H1 (cell line): ENCODE measurements around the gene BMPR1A. TPM values are rescaled to one million over a fixed set of nuclear protein-coding genes. Genes with fewer than 3 reads are reported as not detected.

ENCODE experiments used
- CTCF ChIA-PET: fragments of 300-600 bp; sonication (Branson Sonifier 250); formaldehyde crosslinking; loops from one replicate; lab custom pipeline; 2021; ENCODE audit not compliant: partially characterized antibody; lab: Charles Lee
- POLR2A ChIA-PET: fragments of 300-600 bp; sonication (Branson Sonifier 250); formaldehyde crosslinking; loops from one replicate; lab custom pipeline; 2021; ENCODE audit warnings: inconsistent platforms; ENCODE audit not compliant: partially characterized antibody; lab: Charles Lee
- DNase-seq, 2 experiments: peaks; one replicate each; pipeline versions ENCODE4 v3.0.0 to v3.0.0-alpha.2; 2010 to 2022; ENCODE audit warnings: low spot score in 2 of 2, low read depth in 1 of 2, mixed read lengths in 1 of 2
- FAIRE-seq: peaks from 2 replicates; lab custom pipeline; 2011; peaks lifted over from hg19 to GRCh38; lab: Jason Lieb, UNC
- H2AFZ ChIP-seq: 2 replicates; pipeline ENCODE4 v1.8.1; 2012; ENCODE audit warnings: low read length, inconsistent platforms
- H2AK5ac ChIP-seq: 2 replicates; pipeline ENCODE4 v1.6.1; 2013; ENCODE audit warnings: low read depth, low read length
- H2BK120ac ChIP-seq: replicated peaks from 2 replicates; pipeline ENCODE3; 2013; ENCODE audit warnings: low read depth, low read length, inconsistent platforms
- H2BK12ac ChIP-seq: 2 replicates; pipeline ENCODE4 v1.6.1; 2013; ENCODE audit warnings: low read depth, low read length
- H2BK15ac ChIP-seq: 2 replicates; pipeline ENCODE4 v1.6.1; 2013; ENCODE audit warnings: low read length
- H2BK20ac ChIP-seq: 2 replicates; pipeline ENCODE4 v1.6.1; 2013; ENCODE audit warnings: low read length
- H2BK5ac ChIP-seq: 2 replicates; pipeline ENCODE4 v1.6.1; 2013; ENCODE audit warnings: low read depth, low read length
- H3K14ac ChIP-seq: 2 replicates; pipeline ENCODE4 v1.6.1; 2013; ENCODE audit warnings: inconsistent platforms; ENCODE audit not compliant: insufficient read length
- H3K18ac ChIP-seq: 2 replicates; pipeline ENCODE4 v1.6.1; 2013; ENCODE audit warnings: low read length; ENCODE audit errors: extremely low read depth
- H3K23ac ChIP-seq: 2 replicates; pipeline ENCODE4 v1.6.1; 2013; ENCODE audit warnings: inconsistent platforms; ENCODE audit not compliant: insufficient read length
- H3K23me2 ChIP-seq: 2 replicates; pipeline ENCODE4 v1.6.1; 2013; ENCODE audit warnings: low read depth, low read length
- H3K27ac ChIP-seq: 2 replicates; pipeline ENCODE4 v1.6.1; 2011; ENCODE audit warnings: low read depth, low read length, inconsistent platforms
- H3K27me3 ChIP-seq, 4 experiments: replicated peaks in 1 of 4; 1 replicate in 1 of 4; 2 replicates in 3 of 4; pipeline versions ENCODE4 v1.6.1 to v1.8.1; 2011 to 2013; ENCODE audit warnings: low read length in 3 of 4, mild to moderate bottlenecking in 3 of 4, inconsistent platforms in 2 of 4, mixed read lengths in 2 of 4, moderate library complexity in 1 of 4; ENCODE audit not compliant: control insufficient read depth in 3 of 4, insufficient read depth in 3 of 4; ENCODE audit errors: extremely low read depth in 1 of 4
- H3K36me3 ChIP-seq, 4 experiments: 2 replicates each; pipeline versions ENCODE4 v1.6.1 to v1.8.1; 2011 to 2013; ENCODE audit warnings: mild to moderate bottlenecking in 4 of 4, low read length in 3 of 4, moderate library complexity in 2 of 4, control low read depth in 1 of 4, inconsistent platforms in 1 of 4; ENCODE audit not compliant: insufficient read depth in 4 of 4, control insufficient read depth in 2 of 4
- H3K4ac ChIP-seq: replicated peaks from 2 replicates; pipeline ENCODE3; 2013; ENCODE audit warnings: low read length, low read depth, mixed read lengths, inconsistent platforms; ENCODE audit not compliant: insufficient read length
- H3K4me1 ChIP-seq, 4 experiments: replicated peaks in 1 of 4; 1 replicate in 1 of 4; 2 replicates in 3 of 4; pipeline versions ENCODE4 v1.6.1 to v1.8.1; 2011 to 2013; ENCODE audit warnings: low read length in 3 of 4, inconsistent platforms in 2 of 4, mixed read lengths in 1 of 4; ENCODE audit not compliant: insufficient read depth in 4 of 4, control insufficient read depth in 3 of 4
- H3K4me2 ChIP-seq, 2 experiments: 2 replicates each; pipeline versions ENCODE4 v1.6.1 to v1.8.1; 2011 to 2013; ENCODE audit warnings: low read depth in 2 of 2, low read length in 2 of 2, control low read depth in 1 of 2, inconsistent platforms in 1 of 2, mild to moderate bottlenecking in 1 of 2; ENCODE audit not compliant: insufficient read depth in 1 of 2
- H3K4me3 ChIP-seq, 4 experiments: fragments of 200-600, 300-600 bp in 1 of 4; sonication (generic), shearing (Covaris generic), sonication (Bioruptor Twin) in 1 of 4; 2 replicates each; pipeline versions ENCODE4 v1.5.1 to v1.8.1; 2011 to 2016; ENCODE audit warnings: low read length in 4 of 4, low read depth in 3 of 4, control low read depth in 2 of 4, inconsistent platforms in 2 of 4, mild to moderate bottlenecking in 2 of 4, mixed read lengths in 1 of 4, moderate library complexity in 1 of 4; ENCODE audit not compliant: insufficient read depth in 2 of 4; ENCODE audit errors: extremely low read depth in 1 of 4
- H3K56ac ChIP-seq: replicated peaks from 2 replicates; pipeline ENCODE3; 2013; ENCODE audit warnings: low read depth, mild to moderate bottlenecking, mixed read lengths, low read length, inconsistent platforms; ENCODE audit not compliant: insufficient read length
- H3K79me1 ChIP-seq: 2 replicates; pipeline ENCODE4 v1.6.1; 2013; ENCODE audit warnings: low read depth, low read length, control low read depth
- H3K79me2 ChIP-seq, 2 experiments: 2 replicates each; pipeline versions ENCODE4 v1.6.1 to v1.8.1; 2012 to 2013; ENCODE audit warnings: low read length in 2 of 2, mild to moderate bottlenecking in 2 of 2, inconsistent platforms in 1 of 2; ENCODE audit not compliant: insufficient read depth in 2 of 2, control insufficient read depth in 1 of 2
- H3K9ac ChIP-seq, 4 experiments: replicated peaks in 1 of 4; 1 replicate in 1 of 4; 2 replicates in 3 of 4; pipeline versions ENCODE4 v1.6.1 to v1.8.1; 2011 to 2013; ENCODE audit warnings: low read depth in 3 of 4, low read length in 3 of 4, control low read depth in 2 of 4, mild to moderate bottlenecking in 2 of 4, moderate library complexity in 2 of 4, inconsistent platforms in 1 of 4; ENCODE audit errors: extremely low read depth in 1 of 4
- H3K9me3 ChIP-seq, 2 experiments: 2 replicates each; pipeline versions ENCODE4 v1.6.1 to v1.8.1; 2012 to 2013; ENCODE audit warnings: mild to moderate bottlenecking in 2 of 2, moderate library complexity in 2 of 2, control low read depth in 1 of 2, inconsistent platforms in 1 of 2, low read depth in 1 of 2, low read length in 1 of 2, mixed read lengths in 1 of 2; ENCODE audit not compliant: insufficient read depth in 2 of 2
- H4K20me1 ChIP-seq, 2 experiments: replicated peaks in 1 of 2; 2 replicates each; pipeline versions ENCODE3 to v1.8.1; 2011 to 2013; ENCODE audit warnings: inconsistent platforms in 2 of 2, low read length in 2 of 2, mild to moderate bottlenecking in 1 of 2; ENCODE audit not compliant: insufficient read depth in 2 of 2, control insufficient read depth in 1 of 2
- H4K5ac ChIP-seq: 2 replicates; pipeline ENCODE4 v1.6.1; 2013; ENCODE audit warnings: low read length, low read depth, mixed read lengths, inconsistent platforms; ENCODE audit not compliant: insufficient read length
- H4K8ac ChIP-seq: 2 replicates; pipeline ENCODE4 v1.8.0; 2013; ENCODE audit warnings: mild to moderate bottlenecking, moderate library complexity, low read length, inconsistent platforms; ENCODE audit not compliant: insufficient read depth; ENCODE audit errors: extremely low read depth
- H4K91ac ChIP-seq: replicated peaks from 2 replicates; pipeline ENCODE3; 2013; ENCODE audit warnings: low read length, mixed read lengths, inconsistent platforms; ENCODE audit not compliant: insufficient read length
- ATF2 ChIP-seq: IDR thresholded peaks from 2 replicates; pipeline ENCODE4 v1.6.1; 2012; ENCODE audit warnings: low read length, inconsistent platforms
- E2F6 ChIP-seq: IDR thresholded peaks from 2 replicates; pipeline ENCODE4 v1.6.1; 2012; ENCODE audit warnings: inconsistent platforms
- KDM1A ChIP-seq: fragments of 200-600, 300-600 bp; sonication (generic); IDR thresholded peaks from 2 replicates; pipeline ENCODE4 v1.7.1; 2016; ENCODE audit warnings: mild to moderate bottlenecking, low read length, borderline replicate concordance
- MAFK ChIP-seq: IDR thresholded peaks from 2 replicates; pipeline ENCODE4 v1.6.1; 2012; ENCODE audit warnings: low read depth, mild to moderate bottlenecking, improper control_type of control experiment, low read length
- MAX ChIP-seq: IDR thresholded peaks from 2 replicates; pipeline ENCODE4 v1.6.1; 2012; ENCODE audit warnings: inconsistent platforms
- PHF8 ChIP-seq: fragments of 200-600 bp; sonication (generic); conservative IDR thresholded peaks from 2 replicates; pipeline ENCODE4 v1.7.1; 2012; ENCODE audit warnings: low read depth, mild to moderate bottlenecking, inconsistent platforms, low read length, moderate library complexity
- POLR2AphosphoS5 ChIP-seq: IDR thresholded peaks from 2 replicates; pipeline ENCODE4 v1.6.1; 2011; ENCODE audit warnings: low read depth, low read length
- SIRT6 ChIP-seq: IDR thresholded peaks from one replicate; pipeline ENCODE4 v1.7.1; 2012; ENCODE audit warnings: low read length, inconsistent platforms
- TAF1 ChIP-seq: IDR thresholded peaks from 2 replicates; pipeline ENCODE4 v1.6.1; 2011; ENCODE audit warnings: mild to moderate bottlenecking, low read depth, low read length
- TAF7 ChIP-seq: optimal IDR thresholded peaks from 2 replicates; pipeline ENCODE3; 2011; ENCODE audit warnings: low read depth, mild to moderate bottlenecking, inconsistent platforms, low read length, moderate library complexity, borderline replicate concordance
- TBP ChIP-seq: IDR thresholded peaks from 2 replicates; pipeline ENCODE4 v1.6.1; 2011; ENCODE audit warnings: low read depth, low read length, improper control_type of control experiment
- YY1 ChIP-seq: IDR thresholded peaks from 2 replicates; pipeline ENCODE4 v1.6.1; 2011; ENCODE audit warnings: low read depth, mild to moderate bottlenecking, low read length
- WGBS, 2 experiments: shearing (Covaris generic) in 1 of 2; methylation state at CpG; one replicate each; pipeline versions ENCODE4 v1.1.6 to v1.1.7; 2013 to 2015; ENCODE audit warnings: low lambda C conversion rate in 2 of 2, mixed read lengths in 2 of 2, inconsistent platforms in 1 of 2, low coverage in 1 of 2, missing lambda C conversion rate in 1 of 2; ENCODE audit not compliant: insufficient replicate concordance in 2 of 2, insufficient coverage in 1 of 2, insufficient read length in 1 of 2; ENCODE audit errors: extremely low coverage in 1 of 2, missing lambda C conversion rate in 1 of 2; 5-methylcytosine and 5-hydroxymethylcytosine counted together
- polyA plus RNA-seq, 7 experiments: library from polyadenylated mRNA; depleted of rRNA in 3 of 7; stranded (reverse) in 5 of 7; unstranded in 2 of 7; fragments of >200 nt in 5 of 7; fragments of 200-250 nt in 2 of 7; gene quantifications; 1 replicate in 5 of 7; 2 replicates in 1 of 7; 4 replicates in 1 of 7; pipeline versions ENCODE4 v1.2.1 to v1.2.3, GENCODE V29; 2011 to 2013; ENCODE audit warnings: missing spikeins in 2 of 7, mixed read lengths in 2 of 7
- total RNA-seq: library from RNA; stranded (reverse); fragmentation: NEBNext Ultra II Directional; extraction: Animal tissue kit (Norgen Biotek cat#: 25700); gene quantifications from 2 replicates; pipeline ENCODE4 v1.2.1, GENCODE V29; 2021

BMPR1A gene
- total and polyA plus RNA-seq, 2 of the 8 experiments (the other 6 are each of a cell fraction or from before 2014, with no cell fraction given), result 34.4 to 129 TPM

GRCh38 chr10:86876748-86877147 lies 120.3 kb downstream of the BMPR1A start:
- Histone ChIP-seq H3K4me1 (peaks cover 0 to 14% (median 5%) of the 10 kb centered on the region in 4 experiments; a peak in 3 of 7 replicates), H2BK12ac (no peak overlapping the region), H2BK20ac (no peak overlapping the region), H3K4me3 (no peak overlapping the region), H4K5ac (no peak overlapping the region), H4K8ac (no peak overlapping the region), H3K9ac (no peak overlapping the region), H3K79me2 (peaks cover 0 to 69% of the 10 kb centered on the region in 2 experiments; a peak in 3 of 4 replicates), H3K36me3 (peaks cover 0 to 22% (median 3%) of the 10 kb centered on the region in 4 experiments; a peak in 3 of 8 replicates), H3K23me2 (no peaks in the 10 kb centered on the region), H3K79me1 (no peaks in the 10 kb centered on the region; the same call in 1 of the 2 replicates), H3K23ac (no peak overlapping the region), H3K4ac (no peak overlapping the region), H2BK5ac (no peak overlapping the region), H2AFZ (no peak overlapping the region), H3K18ac (no peak overlapping the region), H2BK120ac (no peak overlapping the region), H3K4me2 (no peak overlapping the region), H2BK15ac (no peak overlapping the region), H3K56ac (no peak overlapping the region), H3K27me3 (no peaks in the 10 kb centered on the region), H2AK5ac (no peak overlapping the region), H3K14ac (no peak overlapping the region), H3K9me3 (no peaks in the 10 kb centered on the region), H3K27ac (no peak overlapping the region), H4K91ac (no peak overlapping the region), H4K20me1 (peaks cover 0 to 1% of the 10 kb centered on the region in 2 experiments)
- 92% methylated on average over 2 of the region's 2 CpGs; no CpG with 5 or more reads in 1 of the 2 experiments for WGBS, 2 experiments
- ChIA-PET CTCF (interaction anchor here (1.1 to 1.7 kb wide), 5 partner anchors 10 to 123 kb away, joined by 3 to 5 read pairs (median 4); no protein-coding TSS in a partner anchor), POLR2A (no interaction called here)
- DNase-seq, result no peak
- FAIRE-seq, result no peak
- TF ChIP-seq TBP (no peak), PHF8 (no peak), TAF1 (no peak), ATF2 (no peak), TAF7 (no peak), MAFK (no peak), E2F6 (no peak), POLR2AphosphoS5 (no peak), SIRT6 (no peak), MAX (no peak), YY1 (no peak), KDM1A (no peak)
